CD4-positive, alpha-beta T cell treated with Interleukin-6 for 4 hours (primary cell): Measurements from ENCODE around the gene GRIN2B.

Experiments used
- DNase-seq: peaks from one replicate; pipeline ENCODE4 v3.0.0-alpha.2; 2020; ENCODE audit warnings: mixed read lengths

The GRIN2B gene

DNA sequence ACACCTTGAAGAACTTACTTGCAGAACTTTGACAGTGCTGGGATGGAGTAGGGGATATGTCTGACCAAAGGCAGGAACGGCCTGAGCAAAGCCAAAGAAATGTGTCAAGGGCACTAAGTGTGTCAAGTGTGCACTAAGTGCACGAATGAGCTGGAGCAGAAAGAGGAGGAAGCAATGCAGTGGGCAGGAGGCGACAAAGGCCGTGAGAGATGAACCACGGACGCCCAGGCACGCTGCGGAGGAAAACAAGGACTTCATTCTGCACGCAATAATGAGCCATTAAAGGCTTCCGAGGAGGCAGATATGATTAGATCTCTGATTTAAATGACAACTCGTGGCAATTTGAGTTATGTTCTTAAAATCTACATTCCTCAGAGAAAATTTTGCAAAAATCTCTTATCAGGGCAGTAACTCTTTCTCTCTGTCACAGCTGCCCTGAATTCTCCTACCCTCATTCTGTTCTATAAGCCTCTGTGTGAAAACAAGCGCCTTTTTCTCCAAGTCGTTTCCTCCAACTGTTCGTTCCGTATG is 25.3 kb downstream of the GRIN2B start:
- DNase-seq = no peak

DNA sequence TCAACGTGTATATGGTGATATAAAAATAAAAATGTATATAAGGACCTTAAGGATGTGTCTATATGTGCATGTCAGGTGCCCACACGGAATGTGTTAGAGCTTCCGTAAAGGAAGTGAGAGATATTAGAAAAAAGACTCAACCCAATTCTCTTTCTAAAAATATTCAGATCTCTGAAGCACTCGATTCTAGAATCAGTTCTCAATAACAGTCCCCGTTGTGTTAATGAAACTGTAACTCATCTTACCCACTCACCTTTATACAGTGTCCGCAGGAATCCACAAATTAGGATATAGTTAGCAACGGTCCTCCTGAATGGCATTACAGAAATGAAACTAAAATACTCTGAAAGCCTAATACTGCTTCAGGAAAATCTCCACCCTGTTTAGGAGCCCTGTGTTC is 29.3 kb downstream of the GRIN2B start:
- no peak for DNase-seq

DNA sequence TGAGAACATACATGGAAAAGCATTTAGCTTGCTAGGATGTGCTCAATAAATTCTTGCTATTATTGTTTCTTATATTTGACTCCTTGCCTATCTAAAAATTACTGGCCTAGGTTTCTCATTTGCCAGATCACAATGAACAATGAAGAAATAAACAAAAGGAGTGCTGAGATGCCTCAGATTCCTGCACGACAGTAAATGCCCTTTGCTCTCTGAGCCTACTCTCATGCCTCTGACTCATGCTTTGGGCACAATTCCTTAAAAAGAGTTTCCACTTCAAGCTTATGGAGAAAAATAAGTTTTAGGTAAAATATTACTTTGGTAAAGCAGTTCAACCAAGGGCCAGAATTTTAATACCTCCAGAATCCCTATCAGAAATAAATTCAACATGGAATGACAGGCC is 30.9 kb downstream of the GRIN2B start:
- no peak for DNase-seq

DNA sequence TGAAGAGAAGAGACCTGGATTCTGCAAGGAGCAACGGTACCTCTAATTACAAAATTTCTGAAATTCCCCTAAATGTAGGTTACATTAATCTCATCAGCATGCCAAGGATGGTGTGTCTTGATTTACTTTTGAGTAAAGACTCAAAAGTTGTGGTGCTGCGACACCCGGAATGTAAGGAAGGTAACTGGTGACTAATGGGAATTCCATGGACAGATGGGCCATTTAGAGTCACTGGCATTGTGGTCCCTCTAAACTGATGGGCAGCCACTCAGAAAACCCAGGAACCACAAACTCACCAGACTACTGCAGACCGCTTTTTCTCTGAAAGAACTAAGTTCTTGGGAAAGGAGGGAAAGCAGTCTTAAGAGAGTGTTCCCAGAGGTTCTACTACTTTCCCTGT is 32.8 kb downstream of the GRIN2B start:
- no peak for DNase-seq

DNA sequence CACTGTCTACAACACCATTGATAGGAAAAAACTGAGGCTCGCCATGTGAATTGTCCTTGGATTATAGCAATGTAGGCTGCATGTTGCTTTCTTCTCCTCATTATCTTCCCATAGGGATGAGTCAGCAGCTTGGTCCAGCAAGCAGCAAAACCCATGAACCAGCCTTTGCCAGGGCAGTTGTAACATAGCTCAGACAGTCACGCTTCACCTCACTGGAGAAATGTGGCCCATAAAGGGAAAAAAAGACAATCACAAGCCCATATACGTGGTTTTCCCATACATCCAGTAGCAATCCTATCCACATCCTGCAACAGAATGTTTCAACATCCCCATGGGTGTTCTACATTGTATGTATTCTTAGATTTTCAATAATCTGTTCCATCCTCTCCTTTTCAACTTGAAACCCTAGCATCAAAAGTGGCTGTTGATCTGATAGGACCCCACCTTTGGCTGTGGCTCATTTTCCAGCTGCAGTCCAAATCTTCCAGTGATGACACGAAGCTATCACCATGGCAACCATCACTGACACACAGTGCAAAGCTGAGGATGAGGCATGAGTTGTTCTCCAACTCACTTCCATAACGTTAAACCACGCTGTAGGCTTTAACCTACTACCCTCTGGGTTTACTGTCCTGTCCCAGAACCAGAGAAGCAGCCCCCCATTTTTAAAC is 34.0 kb downstream of the GRIN2B start:
- DNase-seq = no peak

DNA sequence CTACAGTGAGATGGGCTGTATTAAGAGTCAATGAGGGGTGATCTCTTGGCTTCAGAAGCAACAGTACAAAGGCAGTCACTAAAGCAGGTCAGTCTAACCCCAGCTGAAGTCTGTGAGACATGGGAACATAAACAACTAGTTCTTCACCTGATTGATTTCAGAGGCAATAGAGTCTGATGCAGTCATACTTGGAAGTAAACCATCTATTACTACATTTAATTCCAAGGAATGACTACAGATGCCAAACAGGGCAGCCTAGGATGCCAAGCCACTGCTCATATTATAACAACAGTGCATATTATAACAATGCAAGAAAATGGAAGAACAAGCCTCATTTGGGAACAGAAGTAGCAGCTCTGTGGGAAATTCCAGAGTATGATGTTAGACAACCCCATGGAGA is 35.8 kb downstream of the GRIN2B start:
- no peak for DNase-seq

DNA sequence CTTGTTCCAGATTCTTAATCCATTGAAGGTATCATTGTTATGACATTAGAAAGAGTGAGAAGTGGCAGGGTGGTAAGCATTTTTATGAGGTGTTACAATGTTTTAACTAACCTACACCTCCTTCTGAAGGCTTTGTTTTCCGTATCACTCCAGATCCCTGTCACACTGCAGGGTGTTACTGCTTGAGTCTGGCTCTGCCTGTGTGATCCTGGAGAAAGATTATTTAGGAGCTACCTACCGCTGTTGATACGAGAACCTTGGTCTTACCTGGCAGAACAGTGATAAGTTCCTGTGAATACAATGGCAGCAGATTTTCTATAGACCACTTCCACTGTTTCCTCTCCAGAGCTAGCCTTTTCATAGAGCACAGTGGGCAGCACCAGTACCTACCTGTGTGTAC is 36.2 kb downstream of the GRIN2B start:
- no peak for DNase-seq

DNA sequence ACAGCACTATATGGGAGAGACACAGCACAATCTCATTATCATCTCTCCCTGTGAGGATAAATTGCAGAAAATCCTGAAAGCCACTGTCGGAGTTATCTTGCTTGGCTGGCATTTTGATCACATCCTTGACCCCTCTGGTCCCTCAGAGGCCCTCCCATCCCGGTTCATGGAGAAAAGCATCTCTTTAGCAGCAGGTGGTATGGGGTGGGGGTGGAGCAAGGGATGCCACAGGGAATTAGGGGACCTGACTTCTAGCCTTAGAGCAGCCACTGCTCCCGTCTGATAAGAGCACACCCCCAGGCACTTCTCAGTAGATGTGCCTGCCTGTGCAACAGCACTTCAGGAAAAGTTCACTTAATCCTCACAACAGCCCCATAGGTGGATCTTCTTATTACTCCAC is 38.6 kb downstream of the GRIN2B start:
- no peak for DNase-seq

DNA sequence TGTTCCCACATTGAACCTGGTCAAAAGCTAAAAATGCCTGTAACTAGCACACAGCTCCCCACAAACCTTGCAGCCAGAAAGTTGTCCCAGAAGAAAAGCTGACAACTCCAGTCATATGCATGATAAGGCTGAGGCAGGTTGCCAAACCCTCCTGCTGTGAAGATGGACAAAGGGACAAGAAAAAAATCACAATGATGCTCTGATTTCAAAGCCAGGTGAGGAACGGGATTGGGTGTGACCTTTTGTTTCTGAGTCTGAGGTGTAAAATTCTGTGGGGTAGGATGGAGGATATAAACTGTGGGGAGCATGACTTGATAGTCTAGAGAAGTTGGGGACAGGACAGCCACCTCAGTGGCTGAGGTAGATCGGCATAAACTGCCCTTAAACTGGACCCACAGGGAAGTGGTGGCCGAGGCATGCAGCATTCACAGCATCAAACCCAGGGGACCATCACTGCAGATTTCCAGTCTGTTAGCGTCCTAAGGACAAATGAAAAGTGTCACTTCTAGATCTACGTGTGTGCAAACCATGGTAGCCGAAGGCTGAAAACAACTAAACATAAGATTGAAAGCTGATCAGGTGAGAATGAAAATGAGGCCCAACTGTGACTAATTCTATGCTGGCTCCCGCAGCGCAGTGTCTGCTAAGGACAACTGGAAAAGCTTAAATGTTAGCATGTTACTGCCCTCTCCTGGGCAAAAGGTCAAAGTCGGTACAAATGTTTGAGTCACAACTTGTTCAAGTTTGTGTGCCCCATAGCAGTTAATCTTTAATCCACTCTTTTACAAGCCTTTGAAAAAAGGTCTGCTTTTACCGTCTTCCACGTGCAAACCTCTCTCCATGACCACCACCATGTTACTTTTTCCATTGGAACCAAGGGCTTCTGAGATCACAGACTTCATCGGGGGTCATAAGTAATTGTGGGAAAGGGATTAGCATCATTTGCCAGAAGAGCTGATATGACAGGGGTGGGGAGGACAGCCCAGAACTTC is 39.8 kb downstream of the GRIN2B start:
- DNase-seq = no peak

DNA sequence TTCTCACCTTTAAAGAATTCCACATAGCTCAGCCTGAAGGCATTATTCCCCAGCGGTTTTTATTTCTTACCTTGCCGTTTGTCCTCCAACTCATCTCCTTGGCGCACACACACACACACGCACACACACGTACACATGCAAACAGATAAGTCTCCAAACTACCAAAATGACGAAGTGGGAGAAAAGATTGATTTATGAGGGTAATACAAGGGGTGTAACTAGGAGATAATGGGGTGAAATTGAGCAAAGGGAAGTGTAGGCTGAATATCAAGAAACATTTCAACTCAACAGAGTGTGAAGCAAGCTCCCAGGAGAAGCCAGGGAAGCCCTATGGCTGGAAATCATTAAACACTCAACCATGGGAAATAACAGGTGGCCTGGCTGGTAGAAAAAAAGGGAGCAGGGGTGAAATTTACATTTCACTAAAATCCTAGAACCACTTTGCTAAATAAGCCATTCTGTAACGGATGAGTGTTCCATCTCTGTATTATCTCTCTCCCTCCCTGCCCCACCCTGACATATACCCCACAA is 41.0 kb downstream of the GRIN2B start:
- no peak for DNase-seq

DNA sequence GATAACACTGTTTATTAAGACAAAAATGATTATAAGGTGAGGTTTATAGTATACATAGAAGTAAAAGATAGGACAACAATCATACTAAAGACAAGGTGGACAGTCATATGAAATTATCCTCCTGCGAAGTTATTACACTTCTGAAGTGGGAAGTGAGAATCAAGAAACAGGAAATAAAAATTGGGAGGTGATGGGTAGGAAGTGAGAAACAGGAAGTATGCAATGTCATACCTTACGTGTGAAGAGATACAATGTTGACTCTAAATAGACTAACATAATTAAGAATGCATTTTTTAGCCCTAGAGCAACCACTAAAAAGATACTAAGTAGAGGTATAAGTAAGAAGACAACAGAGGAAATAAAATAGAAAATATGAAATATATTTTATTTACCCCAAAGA is 43.7 kb downstream of the GRIN2B start:
- no peak for DNase-seq

DNA sequence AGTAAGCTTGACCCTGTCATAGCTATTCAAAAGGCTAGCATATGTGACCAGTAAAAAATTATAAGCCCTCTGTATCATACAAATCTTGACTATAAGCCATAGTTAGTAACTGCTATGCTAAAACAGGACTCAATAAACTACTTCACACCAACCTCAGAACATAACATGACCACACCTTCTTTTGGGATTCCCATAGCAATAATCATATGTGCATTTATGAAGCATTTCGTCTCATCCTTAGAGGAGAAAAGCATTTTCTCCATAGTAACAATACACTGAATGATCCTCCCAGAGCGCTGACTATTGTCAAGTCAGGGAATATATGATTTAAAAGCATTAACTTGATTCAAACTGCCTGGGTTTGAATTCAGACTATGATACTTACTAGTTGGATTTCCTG is 46.2 kb downstream of the GRIN2B start:
- no peak for DNase-seq
